ENCODE data around the gene SV2A.
A peak's percentile ranks its signal among the peaks of the same experiment; 100 is the strongest.
"Not testable (repeated sequence)": the region's sequence is repeated elsewhere in the genome, so short reads cannot be mapped to it uniquely, and the experiment has no call there.

SV2A gene

DNA sequence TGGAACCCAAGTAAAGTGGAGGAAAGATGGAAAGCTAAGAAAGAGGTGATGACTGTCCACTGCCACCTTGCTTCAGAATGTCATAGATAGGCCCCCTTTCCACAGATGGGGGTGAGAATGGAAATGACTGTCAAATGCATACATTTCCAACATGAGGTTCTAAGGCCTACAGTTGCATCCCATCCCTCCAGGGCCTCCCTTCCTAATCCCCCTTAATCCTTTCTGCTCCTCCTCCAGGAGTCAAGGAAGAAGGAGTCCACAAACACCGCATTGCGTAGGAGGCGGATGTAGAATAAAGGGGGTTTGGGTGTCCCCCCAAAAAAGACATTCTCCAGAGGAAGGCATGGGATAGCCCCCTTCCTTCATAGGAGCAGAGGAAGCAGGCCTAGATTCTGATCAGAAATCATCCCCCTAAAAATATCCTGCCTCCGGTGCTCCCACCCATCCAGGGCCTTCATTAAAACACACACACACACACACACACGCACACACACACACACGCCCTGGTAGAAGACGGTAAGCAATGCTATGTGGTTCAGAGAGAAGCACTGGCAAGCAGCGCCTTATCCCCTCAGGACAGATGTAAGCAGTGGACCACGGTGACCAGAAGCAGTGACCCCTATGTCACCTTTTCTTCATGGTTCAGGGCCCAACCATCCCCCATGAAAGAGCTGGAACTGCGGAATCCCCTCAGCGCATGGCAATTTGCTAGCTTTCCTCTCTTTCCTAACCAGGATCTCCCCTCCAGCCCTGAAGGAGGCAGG, 2.0 kb downstream of the SV2A start:
- H3K9ac ChIP-seq (ENCODE audit: low read length in 2 of 2), result no peak overlapping the region
- no peaks in the 10 kb centered on the region for H3K9me3 ChIP-seq (ENCODE audit: control insufficient read depth in 2 of 2, low read length in 2 of 2)
- H3K4me3 ChIP-seq (ENCODE audit: low read length in 2 of 2), result no peak overlapping the region
- H3K36me3 ChIP-seq (ENCODE audit: control insufficient read depth in 2 of 2, insufficient read depth in 2 of 2, low read length in 2 of 2), result no peaks in the 10 kb centered on the region
- no peak overlapping the region for H3K27ac ChIP-seq (ENCODE audit: low read length)
- H3K27me3 ChIP-seq (ENCODE audit: control insufficient read depth in 1 of 2, insufficient read depth in 2 of 2, low read length in 2 of 2), result peaks cover 0 to 3% of the 10 kb centered on the region in 2 donors
- peaks cover 14% of the 10 kb centered on the region for H3K4me1 ChIP-seq (ENCODE audit: control insufficient read depth, insufficient read depth, low read length)

DNA sequence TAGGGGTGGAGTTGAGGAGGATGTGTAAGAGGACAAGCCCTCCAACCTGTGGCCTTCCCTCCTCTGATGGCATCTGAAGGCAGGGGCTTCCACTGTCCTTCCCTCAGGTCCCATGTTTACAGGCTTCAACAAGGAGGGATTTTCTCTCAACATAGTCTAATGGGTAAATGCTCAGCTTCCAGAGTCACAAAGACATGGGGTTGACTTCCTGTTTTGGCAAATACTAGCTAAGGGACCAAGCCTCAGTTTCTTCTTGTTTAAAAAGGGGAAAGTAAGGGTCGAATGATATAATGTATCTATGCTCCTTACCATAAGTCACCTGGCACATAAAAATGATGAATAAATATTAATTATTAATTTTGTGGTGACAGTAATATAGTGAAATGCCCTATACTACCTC, 3.1 kb downstream of the SV2A start:
- H3K9ac ChIP-seq (ENCODE audit: low read length in 2 of 2), result no peak overlapping the region
- no peaks in the 10 kb centered on the region for H3K36me3 ChIP-seq (ENCODE audit: control insufficient read depth in 2 of 2, insufficient read depth in 2 of 2, low read length in 2 of 2)
- peaks cover 0 to 3% of the 10 kb centered on the region in 2 donors for H3K27me3 ChIP-seq (ENCODE audit: control insufficient read depth in 1 of 2, insufficient read depth in 2 of 2, low read length in 2 of 2)
- peaks cover 14% of the 10 kb centered on the region for H3K4me1 ChIP-seq (ENCODE audit: control insufficient read depth, insufficient read depth, low read length)
- H3K27ac ChIP-seq (ENCODE audit: low read length), result no peak overlapping the region
- H3K9me3 ChIP-seq (ENCODE audit: control insufficient read depth in 2 of 2, low read length in 2 of 2), result no peaks in the 10 kb centered on the region
- no peak overlapping the region for H3K4me3 ChIP-seq (ENCODE audit: low read length in 2 of 2)

DNA sequence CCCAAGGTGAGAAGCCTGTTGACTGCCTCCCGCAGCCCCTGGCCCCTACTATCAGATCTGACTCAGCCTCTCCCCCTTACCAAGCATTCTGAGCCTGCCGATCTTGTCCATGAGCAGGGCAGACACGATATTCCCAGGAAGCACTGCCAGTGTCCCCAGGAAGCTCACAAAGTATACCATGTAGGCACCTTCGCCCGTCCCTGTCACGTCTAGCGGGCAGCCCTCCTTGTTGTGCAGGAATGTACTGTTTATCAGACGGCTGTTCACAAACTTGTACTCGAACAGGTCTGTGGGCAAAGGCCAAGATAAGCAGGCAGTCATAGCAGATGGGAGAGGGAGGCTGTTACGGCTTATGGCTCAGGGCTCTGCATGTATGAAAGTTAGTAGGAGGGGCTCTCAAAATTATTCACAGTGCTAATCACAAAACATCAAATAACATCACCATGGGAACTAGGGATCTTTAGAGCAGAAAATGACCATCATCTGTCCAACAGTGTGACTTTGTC, 11.0 kb downstream of the SV2A start:
- no peaks in the 10 kb centered on the region for H3K27me3 ChIP-seq (ENCODE audit: control insufficient read depth in 1 of 2, insufficient read depth in 2 of 2, low read length in 2 of 2)
- H3K4me1 ChIP-seq (ENCODE audit: control insufficient read depth, insufficient read depth, low read length), result no peaks in the 10 kb centered on the region
- no peaks in the 10 kb centered on the region for H3K9me3 ChIP-seq (ENCODE audit: control insufficient read depth in 2 of 2, low read length in 2 of 2)
- H3K9ac ChIP-seq (ENCODE audit: low read length in 2 of 2), result no peak overlapping the region
- H3K27ac ChIP-seq (ENCODE audit: low read length), result no peak overlapping the region
- peaks cover 0 to 11% of the 10 kb centered on the region in 2 donors for H3K36me3 ChIP-seq (ENCODE audit: control insufficient read depth in 2 of 2, insufficient read depth in 2 of 2, low read length in 2 of 2)
- H3K4me3 ChIP-seq (ENCODE audit: low read length in 2 of 2), result no peak overlapping the region

DNA sequence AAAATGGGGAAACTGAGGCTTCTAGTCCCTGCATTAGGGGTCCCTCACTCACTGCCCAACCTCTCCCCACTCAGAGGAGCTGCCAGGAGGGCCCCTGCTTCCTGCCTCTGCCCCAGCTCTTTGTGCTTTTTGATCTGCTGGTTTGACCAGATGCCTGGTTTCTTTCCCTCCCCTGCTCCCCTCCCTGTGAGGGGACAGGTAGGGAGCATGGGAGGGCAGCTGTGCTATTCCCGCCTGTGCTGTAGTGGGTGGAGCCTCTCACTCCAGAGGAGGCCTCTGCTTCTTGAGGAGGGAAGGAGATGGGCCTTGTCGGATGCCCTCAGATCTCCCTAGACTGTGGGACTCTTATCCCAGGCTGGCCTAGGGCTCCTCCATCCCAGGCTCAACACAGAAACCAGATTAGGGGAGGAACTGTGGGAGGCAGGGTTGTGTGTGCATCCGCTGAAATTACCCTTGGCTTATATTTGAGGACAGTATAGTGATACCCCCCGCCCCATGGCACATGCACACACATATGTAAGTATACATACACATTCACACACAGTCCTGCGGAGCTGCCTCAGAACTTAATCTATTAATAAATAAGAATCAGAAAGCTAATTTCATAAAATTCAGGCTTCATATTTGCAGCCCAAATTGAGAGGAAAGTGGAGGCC, 13.7 kb downstream of the SV2A start:
- H3K27ac ChIP-seq (ENCODE audit: low read length), result no peak overlapping the region
- H3K27me3 ChIP-seq (ENCODE audit: control insufficient read depth in 1 of 2, insufficient read depth in 2 of 2, low read length in 2 of 2), result no peaks in the 10 kb centered on the region
- peaks cover 0 to 9% of the 10 kb centered on the region in 2 donors for H3K36me3 ChIP-seq (ENCODE audit: control insufficient read depth in 2 of 2, insufficient read depth in 2 of 2, low read length in 2 of 2)

DNA sequence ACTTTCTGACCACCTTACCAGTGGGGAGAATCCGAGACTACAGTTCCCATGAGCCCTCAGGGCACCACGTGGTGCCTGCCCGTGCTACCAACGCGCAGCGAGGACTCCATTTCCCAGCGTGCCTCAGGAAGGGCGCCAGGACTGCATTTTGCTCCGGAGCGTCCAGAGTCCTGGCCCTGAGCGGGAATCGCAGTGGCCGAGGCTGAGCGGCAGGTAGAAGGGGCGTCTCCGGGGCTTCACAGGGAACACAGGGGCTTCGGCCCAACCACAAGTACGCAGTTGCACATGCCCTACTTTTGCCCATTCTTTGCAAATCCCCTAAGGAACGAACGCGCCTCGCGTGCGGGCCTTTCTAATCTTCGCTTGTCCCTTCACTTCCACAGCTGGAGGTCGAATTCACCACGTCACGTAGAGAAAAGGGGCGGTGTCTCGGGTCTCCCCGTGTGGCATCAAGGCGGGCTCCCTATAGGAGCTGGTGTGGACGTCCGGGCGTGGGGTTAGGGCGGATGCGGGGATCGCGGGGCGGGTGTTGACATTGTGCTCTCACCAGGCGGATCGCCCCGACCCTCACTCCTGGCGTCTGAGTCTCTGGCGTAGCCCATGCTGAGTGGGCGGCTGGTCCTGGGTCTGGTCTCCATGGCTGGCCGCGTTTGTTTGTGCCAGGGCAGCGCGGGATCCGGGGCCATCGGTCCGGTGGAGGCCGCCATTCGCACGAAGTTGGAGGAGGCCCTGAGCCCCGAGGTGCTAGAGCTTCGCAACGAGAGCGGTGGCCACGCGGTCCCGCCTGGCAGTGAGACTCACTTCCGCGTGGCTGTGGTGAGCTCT, 18.0 kb downstream of the SV2A start, which contains the start of gene BOLA1:
Gene BOLA1, plus strand, starts transcription at position 109 of the 825 bp plus-strand sequence. Its CDS starts 492 bp downstream, at position 601.
- no peaks in the 10 kb centered on the region for H3K9me3 ChIP-seq (ENCODE audit: control insufficient read depth in 2 of 2, low read length in 2 of 2)
- no peaks in the 10 kb centered on the region for H3K36me3 ChIP-seq (ENCODE audit: control insufficient read depth in 2 of 2, insufficient read depth in 2 of 2, low read length in 2 of 2)
- peak within 1 kb of the TSS; percentile 84 to 92 for H3K4me3 ChIP-seq (ENCODE audit: low read length in 2 of 2)
- H3K27ac ChIP-seq (ENCODE audit: low read length), result peak within 1 kb of the TSS; percentile 90
- H3K27me3 ChIP-seq (ENCODE audit: control insufficient read depth in 1 of 2, insufficient read depth in 2 of 2, low read length in 2 of 2), result no peaks in the 10 kb centered on the region
- peaks cover 16% of the 10 kb centered on the region for H3K4me1 ChIP-seq (ENCODE audit: control insufficient read depth, insufficient read depth, low read length)
- peak within 1 kb of the TSS; percentile 88 to 91 for H3K9ac ChIP-seq (ENCODE audit: low read length in 2 of 2)

More for the DNA sequence above, 13.7 kb downstream of the SV2A start:
- Histone ChIP-seq H3K4me3 (ENCODE audit: low read length in 2 of 2) (no peak overlapping the region), H3K9ac (ENCODE audit: low read length in 2 of 2) (no peak overlapping the region), H3K9me3 (ENCODE audit: control insufficient read depth in 2 of 2, low read length in 2 of 2) (no peaks in the 10 kb centered on the region), H3K4me1 (ENCODE audit: control insufficient read depth, insufficient read depth, low read length) (peaks cover 15% of the 10 kb centered on the region)

DNA sequence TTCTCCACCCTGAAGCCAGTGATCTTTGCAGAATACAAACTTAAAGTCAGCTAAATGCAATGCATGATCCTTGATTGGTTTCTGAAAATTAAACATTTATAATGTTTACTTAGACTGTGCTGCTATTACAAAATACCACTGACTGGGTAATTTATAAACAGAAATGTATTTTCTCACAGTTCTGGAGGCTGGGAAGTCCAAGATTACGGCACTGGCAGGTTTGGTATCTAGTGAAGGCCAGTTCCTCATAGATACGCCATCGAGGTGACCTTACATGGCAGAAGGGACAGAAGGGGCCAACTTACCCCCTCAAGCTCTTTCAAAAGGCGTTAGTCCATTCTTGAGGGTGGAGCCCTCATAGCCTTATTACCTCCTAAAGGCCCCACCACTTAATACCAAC, 21.1 kb downstream of the SV2A start:
- peaks cover 16% of the 10 kb centered on the region for H3K4me1 ChIP-seq (ENCODE audit: control insufficient read depth, insufficient read depth, low read length)
- no peak overlapping the region for H3K9ac ChIP-seq (ENCODE audit: low read length in 2 of 2)
- no peak overlapping the region for H3K27ac ChIP-seq (ENCODE audit: low read length)
- no peaks in the 10 kb centered on the region for H3K9me3 ChIP-seq (ENCODE audit: control insufficient read depth in 2 of 2, low read length in 2 of 2)
- H3K27me3 ChIP-seq (ENCODE audit: control insufficient read depth in 1 of 2, insufficient read depth in 2 of 2, low read length in 2 of 2), result no peaks in the 10 kb centered on the region
- no peak overlapping the region for H3K4me3 ChIP-seq (ENCODE audit: low read length in 2 of 2)
- no peaks in the 10 kb centered on the region for H3K36me3 ChIP-seq (ENCODE audit: control insufficient read depth in 2 of 2, insufficient read depth in 2 of 2, low read length in 2 of 2)

DNA sequence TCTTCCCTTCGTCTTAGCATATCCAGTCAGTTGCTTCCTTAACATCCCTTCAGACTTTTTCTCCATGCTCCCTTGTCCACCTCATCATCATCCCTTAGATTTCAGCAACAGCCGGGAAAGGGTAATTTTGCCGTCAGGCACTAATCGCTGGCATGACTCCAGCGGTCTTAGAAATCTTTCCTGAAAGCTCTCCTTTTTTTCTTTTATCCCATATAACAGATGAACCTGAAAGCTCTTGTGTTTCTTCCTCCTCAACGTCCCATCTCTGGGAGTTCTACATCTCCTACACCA, 28.7 kb downstream of the SV2A start:
- H3K9me3 ChIP-seq (ENCODE audit: control insufficient read depth in 2 of 2, low read length in 2 of 2), result no peaks in the 10 kb centered on the region
- H3K36me3 ChIP-seq (ENCODE audit: control insufficient read depth in 2 of 2, insufficient read depth in 2 of 2, low read length in 2 of 2), result no peaks in the 10 kb centered on the region
- H3K9ac ChIP-seq (ENCODE audit: low read length in 2 of 2), result peak overlapping the region; percentile 82 to 93
- H3K27me3 ChIP-seq (ENCODE audit: control insufficient read depth in 1 of 2, insufficient read depth in 2 of 2, low read length in 2 of 2), result no peaks in the 10 kb centered on the region
- H3K4me3 ChIP-seq (ENCODE audit: low read length in 2 of 2), result peak overlapping the region; percentile 66 to 89
- H3K27ac ChIP-seq (ENCODE audit: low read length), result peak overlapping the region; percentile 99
- peaks cover 10% of the 10 kb centered on the region for H3K4me1 ChIP-seq (ENCODE audit: control insufficient read depth, insufficient read depth, low read length)

DNA sequence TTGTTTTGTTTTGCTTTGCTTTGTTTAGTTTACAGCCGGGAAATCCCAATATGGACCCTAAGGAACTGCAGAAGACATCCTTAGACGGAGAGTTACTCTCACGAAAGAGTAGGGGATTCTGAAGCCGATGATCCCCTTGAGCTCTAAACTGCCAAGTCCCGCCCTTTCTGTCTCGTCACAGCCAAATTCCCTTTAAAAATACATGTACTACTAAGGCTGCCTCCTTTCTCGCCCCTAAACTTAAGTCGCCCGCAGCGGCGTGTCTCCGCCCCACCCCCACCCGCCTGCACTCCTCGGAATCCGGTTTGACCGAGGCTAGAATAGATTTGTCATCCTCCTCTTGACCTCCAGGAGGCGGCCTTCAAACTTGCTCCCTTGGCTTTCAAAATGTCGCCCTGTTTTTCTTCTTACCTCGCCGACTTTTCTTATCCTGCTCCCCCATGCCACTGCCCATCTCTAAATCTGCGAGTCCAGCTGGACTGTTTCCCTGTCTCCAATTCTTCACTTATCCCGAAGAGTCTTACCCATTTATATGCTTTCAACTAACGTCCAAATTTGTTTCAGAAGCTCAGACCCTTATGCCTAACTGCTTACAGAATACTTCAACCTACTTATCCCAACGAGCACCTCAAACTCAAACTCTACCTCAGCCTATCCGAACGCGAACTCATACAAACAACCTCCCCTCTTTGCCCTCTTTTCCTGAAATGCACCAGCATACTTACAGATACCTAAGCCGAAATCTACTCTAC, 29.2 kb downstream of the SV2A start:
- peak overlapping the region; percentile 82 to 93 for H3K9ac ChIP-seq (ENCODE audit: low read length in 2 of 2)
- H3K9me3 ChIP-seq (ENCODE audit: control insufficient read depth in 2 of 2, low read length in 2 of 2), result no peaks in the 10 kb centered on the region
- H3K27me3 ChIP-seq (ENCODE audit: control insufficient read depth in 1 of 2, insufficient read depth in 2 of 2, low read length in 2 of 2), result no peaks in the 10 kb centered on the region
- no peaks in the 10 kb centered on the region for H3K36me3 ChIP-seq (ENCODE audit: control insufficient read depth in 2 of 2, insufficient read depth in 2 of 2, low read length in 2 of 2)
- peak overlapping the region; percentile 99 for H3K27ac ChIP-seq (ENCODE audit: low read length)
- H3K4me3 ChIP-seq (ENCODE audit: low read length in 2 of 2), result peak overlapping the region; percentile 66 to 89
- peaks cover 12% of the 10 kb centered on the region for H3K4me1 ChIP-seq (ENCODE audit: control insufficient read depth, insufficient read depth, low read length)

DNA sequence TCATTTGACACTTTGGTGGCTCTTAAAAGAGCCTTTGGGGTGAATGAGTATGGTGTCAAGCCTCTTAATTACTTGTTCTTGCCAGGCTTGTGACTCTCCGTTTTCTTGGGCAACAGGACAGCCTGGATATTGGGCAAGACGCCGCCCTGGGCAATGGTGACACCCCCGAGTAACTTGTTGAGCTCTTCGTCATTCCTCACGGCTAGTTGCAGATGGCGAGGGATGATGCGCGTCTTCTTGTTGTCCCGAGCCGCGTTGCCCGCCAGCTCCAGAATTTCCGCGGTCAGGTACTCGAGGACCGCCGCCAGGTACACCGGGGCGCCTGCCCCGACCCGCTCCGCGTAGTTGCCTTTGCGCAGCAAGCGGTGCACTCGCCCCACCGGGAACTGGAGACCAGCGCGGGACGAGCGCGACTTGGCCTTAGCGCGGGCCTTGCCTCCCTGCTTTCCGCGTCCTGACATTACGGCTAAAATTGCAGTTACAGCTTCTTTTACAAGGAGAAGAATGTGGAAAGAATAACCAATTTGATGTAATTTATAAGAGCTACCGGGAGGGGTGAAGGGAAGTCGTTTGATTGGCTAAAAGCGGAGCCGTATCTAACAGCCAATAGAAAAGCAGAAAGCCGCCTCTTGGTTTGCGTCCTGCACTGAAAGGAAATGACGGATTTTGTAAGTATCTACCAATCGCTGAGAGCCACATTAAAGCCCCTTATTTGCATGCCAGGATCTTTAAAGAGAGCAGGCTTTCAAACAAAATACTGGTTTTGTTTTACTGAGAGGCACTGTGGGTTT, 30.0 kb downstream of the SV2A start:
- peaks cover 12% of the 10 kb centered on the region for H3K4me1 ChIP-seq (ENCODE audit: control insufficient read depth, insufficient read depth, low read length)
- peak overlapping the region; percentile 66 to 89 for H3K4me3 ChIP-seq (ENCODE audit: low read length in 2 of 2)
- H3K9me3 ChIP-seq (ENCODE audit: control insufficient read depth in 2 of 2, low read length in 2 of 2), result no peaks in the 10 kb centered on the region
- peak overlapping the region; percentile 82 to 98 for H3K9ac ChIP-seq (ENCODE audit: low read length in 2 of 2)
- H3K27ac ChIP-seq (ENCODE audit: low read length), result peak overlapping the region; percentile 99
- no peaks in the 10 kb centered on the region for H3K27me3 ChIP-seq (ENCODE audit: control insufficient read depth in 1 of 2, insufficient read depth in 2 of 2, low read length in 2 of 2)
- H3K36me3 ChIP-seq (ENCODE audit: control insufficient read depth in 2 of 2, insufficient read depth in 2 of 2, low read length in 2 of 2), result no peaks in the 10 kb centered on the region

DNA sequence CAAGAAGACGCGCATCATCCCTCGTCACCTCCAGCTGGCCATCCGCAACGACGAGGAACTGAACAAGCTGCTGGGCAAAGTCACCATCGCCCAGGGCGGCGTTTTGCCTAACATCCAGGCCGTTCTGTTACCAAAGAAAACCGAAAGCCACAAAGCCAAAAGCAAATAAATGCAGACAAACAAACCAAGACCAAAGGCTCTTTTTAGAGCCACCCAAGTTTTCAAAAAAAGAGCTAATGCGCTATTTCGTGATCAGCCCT, 30.5 kb downstream of the SV2A start:
- peak overlapping the region; percentile 66 to 89 for H3K4me3 ChIP-seq (ENCODE audit: low read length in 2 of 2)

More for the DNA sequence above, 30.5 kb downstream of the SV2A start:
- Histone ChIP-seq H3K27ac (ENCODE audit: low read length) (peak overlapping the region; percentile 99), H3K4me1 (ENCODE audit: control insufficient read depth, insufficient read depth, low read length) (peaks cover 12% of the 10 kb centered on the region), H3K9ac (ENCODE audit: low read length in 2 of 2) (peak overlapping the region; percentile 82 to 98)
- not testable (repeated sequence) for H3K9me3 ChIP-seq (ENCODE audit: control insufficient read depth in 2 of 2, low read length in 2 of 2); H3K27me3 ChIP-seq (ENCODE audit: control insufficient read depth in 1 of 2, insufficient read depth in 2 of 2, low read length in 2 of 2); H3K36me3 ChIP-seq (ENCODE audit: control insufficient read depth in 2 of 2, insufficient read depth in 2 of 2, low read length in 2 of 2)

All from stomach smooth muscle (tissue), 2 donors.